WTC11 (cell line): ENCODE data around the gene CCDC6.

Source experiments
- AFF4 ChIP-seq: sonication (generic); formaldehyde crosslinking; IDR thresholded peaks from 2 replicates; pipeline ENCODE4 v1.8.1; 2023; ENCODE audit warnings: mild to moderate bottlenecking, missing genetic modification reagents, borderline replicate concordance
- CTCF ChIP-seq: fragments of 200-600 bp; IDR thresholded peaks from 2 replicates; pipeline ENCODE4 v1.8.0; 2022; ENCODE audit warnings: antibody characterized with exemption
- E2F1 ChIP-seq: sonication (generic); formaldehyde crosslinking; IDR thresholded peaks from 2 replicates; pipeline ENCODE4 v1.8.0; 2022; ENCODE audit warnings: mild to moderate bottlenecking, missing genetic modification reagents
- ETV6 ChIP-seq: sonication (generic); formaldehyde crosslinking; IDR thresholded peaks from 2 replicates; pipeline ENCODE4 v1.8.1; 2022; ENCODE audit warnings: mild to moderate bottlenecking, missing genetic modification reagents
- FOXK1 ChIP-seq: sonication (generic); formaldehyde crosslinking; IDR thresholded peaks from 2 replicates; pipeline ENCODE4 v1.8.0; 2022; ENCODE audit warnings: mild to moderate bottlenecking, moderate library complexity, missing genetic modification reagents
- IRF1 ChIP-seq: sonication (generic); formaldehyde crosslinking; IDR thresholded peaks from 2 replicates; pipeline ENCODE4 v1.8.0; 2023; ENCODE audit warnings: missing genetic modification reagents
- USF1 ChIP-seq: sonication (generic); formaldehyde crosslinking; IDR thresholded peaks from 2 replicates; pipeline ENCODE4 v1.8.0; 2022; ENCODE audit warnings: mild to moderate bottlenecking, missing genetic modification reagents
- USF2 ChIP-seq: sonication (generic); formaldehyde crosslinking; IDR thresholded peaks from 2 replicates; pipeline ENCODE4 v1.8.1; 2023; ENCODE audit warnings: mild to moderate bottlenecking, missing genetic modification reagents, moderate library complexity
- ZNF396 ChIP-seq: fragments of 250-450 bp; sonication (Bioruptor Pico); IDR thresholded peaks from 2 replicates; pipeline ENCODE4 v1.8.0; 2021; ENCODE audit warnings: mild to moderate bottlenecking, moderate library complexity, borderline replicate concordance
- ZNF423 ChIP-seq: fragments of 250-450 bp; sonication (Bioruptor Pico); IDR thresholded peaks from 2 replicates; pipeline ENCODE4 v2.1.2; 2022; ENCODE audit warnings: mild to moderate bottlenecking, moderate library complexity

- no peak for TF ChIP-seq CTCF
- no peak for TF ChIP-seq ZNF423 (CRISPR knock-in tag)
- TF ChIP-seq E2F1 (CRISPR knock-in tag): no peak
- TF ChIP-seq USF2: no peak
- TF ChIP-seq ETV6: no peak
- no peak for TF ChIP-seq ZNF396 (CRISPR knock-in tag)
- TF ChIP-seq USF1: no peak
- TF ChIP-seq AFF4 (CRISPR knock-in tag): no peak
- TF ChIP-seq IRF1 (CRISPR knock-in tag): no peak
- TF ChIP-seq FOXK1 (CRISPR knock-in tag): no peak
Measured at GRCh38 chr10:59753267-59753666, 153.1 kb downstream of the CCDC6 start, which contains the start of gene MRLN.
